ENCODE results near the gene CES1.

GRCh38 chr16:55842369-55843104, 9.6 kb upstream of the CES1 start:
- TF ChIP-seq POLR2A (IDR thresholded peaks at IDR 0.05) (no peak), CTCF (IDR thresholded peaks at IDR 0.05) (peak; percentile 60 to 84 (median 80))
